Skeletal muscle tissue (tissue), 4 donors: ENCODE measurements around the gene HPN. TPM values are rescaled to one million over a fixed set of nuclear protein-coding genes. Genes with fewer than 3 reads are reported as not detected.
A peak's percentile ranks its signal among the peaks of the same experiment; 100 is the strongest.
"Not testable (repeated sequence)": the region's sequence is repeated elsewhere in the genome, so short reads cannot be mapped to it uniquely, and the experiment has no call there.

Experiments used
- H3K27ac ChIP-seq: one replicate; pipeline ENCODE4 v1.7.0; 2013; ENCODE audit warnings: mild to moderate bottlenecking, low read depth, low read length, inconsistent platforms
- H3K27me3 ChIP-seq, 3 donors: one replicate each; pipeline ENCODE4 v1.7.0; 2013; ENCODE audit warnings: low read length in 3 of 3; ENCODE audit not compliant: control insufficient read depth in 3 of 3, insufficient read depth in 3 of 3
- H3K36me3 ChIP-seq, 3 donors: one replicate each; pipeline ENCODE4 v1.7.0; 2013; ENCODE audit warnings: low read length in 3 of 3; ENCODE audit not compliant: control insufficient read depth in 3 of 3, insufficient read depth in 3 of 3
- H3K4me1 ChIP-seq, 3 donors: one replicate each; pipeline ENCODE4 v1.7.0; 2013; ENCODE audit warnings: low read length in 3 of 3, mild to moderate bottlenecking in 3 of 3; ENCODE audit not compliant: control insufficient read depth in 3 of 3, insufficient read depth in 3 of 3
- H3K4me3 ChIP-seq, 3 donors: one replicate each; pipeline ENCODE4 v1.7.0; 2013; ENCODE audit warnings: low read length in 3 of 3
- H3K9ac ChIP-seq, 3 donors: one replicate each; pipeline ENCODE4 v1.7.0; 2013; ENCODE audit warnings: low read length in 3 of 3, mild to moderate bottlenecking in 3 of 3, moderate library complexity in 2 of 3, low read depth in 1 of 3
- H3K9me3 ChIP-seq, 3 donors: one replicate each; pipeline ENCODE4 v1.7.0; 2013; ENCODE audit warnings: low read length in 3 of 3; ENCODE audit not compliant: control insufficient read depth in 3 of 3
- total RNA-seq: library from RNA; depleted of rRNA; stranded (reverse); fragments of >200 nt; gene quantifications from one replicate; pipeline ENCODE4 v1.2.3, GENCODE V29; 2014
- donor health status: Osteomylitis.

Gene HPN
- total RNA-seq, 1 donor from 2014 or later = 0.52 TPM

DNA sequence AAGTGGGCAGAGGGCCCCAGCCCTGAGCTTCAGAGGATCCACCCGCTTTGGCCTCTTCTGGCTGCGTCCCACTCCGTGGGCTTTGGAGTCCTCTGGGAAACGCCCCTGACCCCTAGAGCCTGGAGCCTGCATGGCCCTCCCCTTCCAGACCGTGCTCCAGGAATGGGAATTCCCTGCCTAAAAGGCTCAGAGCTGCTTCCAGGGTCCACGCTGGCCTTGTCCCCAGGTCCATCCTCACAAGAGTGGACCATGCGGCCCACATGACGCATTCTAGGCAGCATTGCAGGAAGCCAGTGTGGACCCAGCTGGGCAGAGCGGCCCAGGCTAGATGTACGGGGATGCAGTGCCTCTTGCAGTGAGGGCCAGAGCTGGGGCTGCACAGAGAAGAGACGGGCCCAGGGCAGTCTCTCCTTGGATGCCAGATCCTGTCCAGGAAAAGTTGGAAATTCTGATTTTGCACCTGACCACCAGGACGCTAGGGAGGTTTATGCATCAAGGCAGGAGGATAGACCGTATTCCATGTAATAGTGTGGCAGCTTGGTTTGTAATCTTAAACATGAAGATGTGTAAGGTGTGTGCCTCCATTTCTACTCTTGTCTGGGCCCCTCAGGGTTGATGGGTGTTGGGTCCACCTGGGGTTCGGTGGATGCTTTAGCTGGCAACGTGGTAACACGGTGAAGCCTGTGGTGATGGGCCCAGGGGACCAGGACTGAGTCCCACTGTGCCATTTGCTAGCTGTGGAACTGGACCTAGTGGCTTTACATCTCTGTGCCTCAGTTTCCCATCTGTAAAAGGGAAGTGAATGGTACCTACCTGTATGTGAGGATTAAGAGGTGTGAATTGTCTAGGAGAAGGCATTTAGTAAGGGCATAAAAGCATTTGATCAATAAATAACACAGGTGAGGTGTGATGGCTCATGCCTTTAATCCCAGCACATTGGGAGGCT, 59.3 kb downstream of the HPN start:
- Histone ChIP-seq H3K9ac (no peak overlapping the region), H3K36me3 (no peaks in the 10 kb centered on the region), H3K4me3 (no peak overlapping the region), H3K9me3 (no peaks in the 10 kb centered on the region), H3K27ac (no peak overlapping the region), H3K27me3 (no peaks in the 10 kb centered on the region), H3K4me1 (peaks cover 0 to 11% (median 6%) of the 10 kb centered on the region in 3 donors)

DNA sequence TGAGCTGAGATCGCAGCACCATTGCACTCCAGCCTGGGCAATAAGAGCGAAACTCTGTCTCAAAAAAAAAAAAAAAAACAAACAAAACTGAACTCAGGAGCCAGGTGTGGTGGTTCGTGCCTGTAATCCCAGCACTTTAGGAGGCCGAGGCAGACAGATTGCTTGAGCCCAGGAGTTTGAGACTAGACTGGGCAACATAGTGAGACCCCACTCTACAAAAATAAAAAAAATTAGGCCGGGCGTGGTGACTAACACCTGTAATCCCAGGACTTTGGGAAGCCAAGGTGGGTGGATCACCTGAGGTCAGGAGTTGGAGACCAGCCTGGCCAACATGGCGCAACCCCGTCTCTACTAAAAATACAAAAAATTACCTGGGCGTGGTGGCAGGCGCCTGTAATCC, 60.4 kb downstream of the HPN start:
- H3K36me3 ChIP-seq, H3K27me3 ChIP-seq, H3K4me3 ChIP-seq, H3K9me3 ChIP-seq, H3K27ac ChIP-seq, H3K9ac ChIP-seq: not testable (repeated sequence)
- H3K4me1 ChIP-seq = peaks cover 0 to 14% (median 7%) of the 10 kb centered on the region in 3 donors

DNA sequence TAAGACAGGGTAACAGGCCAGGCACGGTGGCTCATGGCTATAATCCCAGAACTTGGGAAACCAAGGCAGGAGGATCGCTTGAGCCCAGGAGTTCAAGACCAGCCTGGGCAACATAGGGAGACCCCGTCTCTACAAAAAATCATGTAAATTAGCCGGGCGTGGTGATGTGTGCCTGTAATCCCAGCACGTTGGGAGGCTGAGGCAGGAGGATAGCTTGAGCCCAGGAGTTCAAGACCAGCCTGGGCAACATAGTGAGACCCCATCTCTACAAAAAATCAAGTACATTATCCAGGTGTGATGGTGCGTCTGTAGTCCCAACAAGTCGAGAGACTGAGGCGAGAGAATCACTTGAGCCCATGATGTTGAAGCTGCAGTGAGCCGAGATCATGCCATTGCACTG, 62.1 kb downstream of the HPN start:
- not testable (repeated sequence) for H3K9me3 ChIP-seq, H3K27ac ChIP-seq, H3K36me3 ChIP-seq, H3K27me3 ChIP-seq, H3K9ac ChIP-seq, H3K4me3 ChIP-seq
- peaks cover 0 to 15% (median 7%) of the 10 kb centered on the region in 3 donors for H3K4me1 ChIP-seq

DNA sequence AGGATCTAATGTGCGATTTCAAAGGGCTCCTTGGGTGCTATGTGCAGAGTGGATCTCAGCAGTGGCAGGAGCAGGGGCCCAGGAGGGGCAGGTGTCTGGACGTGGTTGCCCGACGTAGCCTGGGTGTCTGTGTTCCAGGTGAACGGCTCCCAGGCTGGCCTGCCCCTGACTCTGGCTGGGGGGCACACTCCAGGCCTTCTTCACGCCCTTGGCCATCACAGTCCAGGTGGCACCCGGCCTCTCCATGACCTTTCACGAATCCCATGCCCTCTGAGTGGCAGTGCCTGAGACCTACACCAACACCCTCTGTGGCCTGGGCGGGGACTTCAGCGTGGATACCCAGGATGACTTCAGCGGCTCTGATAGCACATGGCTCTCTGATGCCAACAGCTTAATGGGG, 62.8 kb downstream of the HPN start:
- Histone ChIP-seq H3K36me3 (no peaks in the 10 kb centered on the region), H3K27ac (no peak overlapping the region), H3K4me3 (no peak overlapping the region), H3K9ac (no peak overlapping the region), H3K9me3 (no peaks in the 10 kb centered on the region), H3K4me1 (peaks cover 0 to 13% (median 4%) of the 10 kb centered on the region in 3 donors), H3K27me3 (no peaks in the 10 kb centered on the region)

DNA sequence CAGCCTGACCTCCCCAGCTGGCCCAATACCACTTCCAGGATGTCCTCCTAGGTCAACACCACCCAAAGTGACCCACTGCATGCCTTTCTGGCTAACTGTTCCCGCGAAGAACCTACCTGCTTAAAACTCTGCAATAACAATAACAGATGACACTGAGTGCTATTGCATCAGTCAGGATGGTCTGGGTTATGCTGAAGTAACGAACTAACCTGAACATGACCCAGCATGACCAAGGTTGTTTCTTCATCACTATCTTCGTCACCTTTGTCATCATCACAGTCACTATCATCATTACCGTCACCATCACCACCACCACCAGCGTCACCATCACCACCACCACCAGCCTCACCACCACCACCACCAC, 63.5 kb downstream of the HPN start:
- no peak overlapping the region for H3K4me3 ChIP-seq
- no peaks in the 10 kb centered on the region for H3K9me3 ChIP-seq

DNA sequence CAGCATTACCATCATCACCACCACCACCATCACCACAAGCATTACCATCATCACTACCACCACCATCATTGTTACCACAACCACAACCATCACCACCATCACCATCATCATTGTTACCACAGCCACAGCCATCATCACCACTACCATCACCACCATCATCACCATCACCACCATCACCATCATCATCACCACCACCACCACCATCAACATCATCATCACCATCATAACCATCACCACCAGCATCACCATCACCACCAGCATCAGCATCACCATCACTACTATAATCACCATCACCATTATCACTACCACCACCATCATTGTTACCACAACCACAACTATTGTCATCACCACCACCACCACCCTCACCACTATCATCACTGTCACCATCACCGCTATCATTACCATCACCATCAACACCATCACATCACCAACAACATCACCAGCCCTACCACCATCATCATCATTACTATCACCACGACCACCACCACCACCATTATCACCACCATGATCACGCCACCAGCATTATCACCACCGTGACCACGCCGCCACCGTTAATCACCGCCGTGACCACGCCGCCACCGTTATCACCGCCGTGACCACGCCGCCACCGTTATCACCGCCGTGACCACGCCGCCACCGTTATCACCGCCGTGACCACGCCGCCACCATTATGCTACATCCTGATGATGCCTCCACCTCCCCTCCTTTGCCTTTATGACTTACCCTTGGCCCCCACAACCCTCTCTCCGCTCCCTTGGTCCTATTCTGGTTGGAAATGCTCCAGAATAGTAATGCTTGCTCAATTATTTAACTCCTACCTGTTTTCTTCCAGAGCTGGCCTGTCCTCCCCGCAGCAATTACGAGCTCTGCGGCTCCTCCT, 64.1 kb downstream of the HPN start:
- H3K4me1 ChIP-seq = peaks cover 0 to 18% (median 9%) of the 10 kb centered on the region in 3 donors
- H3K36me3 ChIP-seq = no peaks in the 10 kb centered on the region
- H3K27ac ChIP-seq = peak overlapping the region; percentile 15
- no peaks in the 10 kb centered on the region for H3K9me3 ChIP-seq
- H3K4me3 ChIP-seq = no peak overlapping the region
- no peaks in the 10 kb centered on the region for H3K27me3 ChIP-seq
- no peak overlapping the region for H3K9ac ChIP-seq

More for the DNA sequence above, 63.5 kb downstream of the HPN start:
- no peaks in the 10 kb centered on the region for H3K27me3 ChIP-seq
- H3K27ac ChIP-seq = no peak overlapping the region
- no peak overlapping the region for H3K9ac ChIP-seq
- H3K4me1 ChIP-seq = peaks cover 0 to 18% (median 9%) of the 10 kb centered on the region in 3 donors
- H3K36me3 ChIP-seq = no peaks in the 10 kb centered on the region

DNA sequence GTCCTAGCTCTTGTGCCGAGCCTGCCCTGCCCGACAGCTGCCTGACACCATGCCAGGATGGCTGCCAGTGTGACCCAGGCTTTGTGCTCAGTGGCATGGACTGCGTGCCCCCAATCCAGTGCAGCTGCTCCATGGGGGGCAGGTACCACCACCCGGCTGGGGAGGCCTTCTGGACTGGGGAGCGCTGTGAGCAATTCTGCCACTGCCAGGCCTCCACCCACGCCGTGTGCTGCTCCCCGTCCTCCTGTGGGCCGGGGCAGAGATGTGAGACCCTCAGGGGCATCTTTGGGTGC, 64.7 kb downstream of the HPN start:
- Histone ChIP-seq H3K36me3 (no peaks in the 10 kb centered on the region), H3K27ac (peak overlapping the region; percentile 15), H3K4me1 (peaks cover 0 to 18% (median 9%) of the 10 kb centered on the region in 3 donors), H3K9me3 (no peaks in the 10 kb centered on the region), H3K4me3 (no peak overlapping the region), H3K9ac (no peak overlapping the region), H3K27me3 (no peaks in the 10 kb centered on the region)

DNA sequence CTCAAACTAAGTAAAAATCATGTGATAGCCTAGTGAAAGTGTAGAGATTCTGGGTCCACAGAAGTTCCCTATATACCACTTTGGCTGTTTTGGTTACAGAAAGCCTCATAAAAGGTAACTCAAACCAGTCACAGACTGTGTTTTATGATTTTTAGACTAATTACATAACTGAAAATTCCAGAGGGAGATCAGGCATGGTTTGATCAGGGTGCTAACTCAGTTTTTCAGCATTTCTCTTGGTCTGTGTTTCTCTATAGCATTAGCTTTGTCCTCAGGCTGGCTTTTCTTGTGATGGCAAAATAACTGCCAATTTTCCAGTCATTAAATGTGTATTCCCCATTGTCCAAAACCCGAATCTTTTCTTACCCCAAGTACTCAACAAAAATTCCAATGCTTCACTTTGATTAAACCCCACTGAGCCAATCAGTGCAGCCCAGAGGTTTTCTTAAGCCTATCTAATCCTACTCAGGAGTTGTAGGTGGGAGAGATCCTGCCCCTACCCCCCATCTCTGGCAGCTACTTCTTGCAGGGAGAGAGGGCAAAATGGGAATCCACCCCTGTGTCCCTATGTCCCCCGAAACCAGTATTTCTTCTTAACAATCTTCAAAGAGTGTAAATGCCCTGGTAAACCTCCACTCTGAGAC, 65.5 kb downstream of the HPN start:
- Histone ChIP-seq H3K9ac (no peak overlapping the region), H3K27me3 (no peaks in the 10 kb centered on the region), H3K4me1 (peaks cover 0 to 18% (median 9%) of the 10 kb centered on the region in 3 donors), H3K36me3 (no peaks in the 10 kb centered on the region), H3K4me3 (no peak overlapping the region), H3K9me3 (no peaks in the 10 kb centered on the region), H3K27ac (no peak overlapping the region)

DNA sequence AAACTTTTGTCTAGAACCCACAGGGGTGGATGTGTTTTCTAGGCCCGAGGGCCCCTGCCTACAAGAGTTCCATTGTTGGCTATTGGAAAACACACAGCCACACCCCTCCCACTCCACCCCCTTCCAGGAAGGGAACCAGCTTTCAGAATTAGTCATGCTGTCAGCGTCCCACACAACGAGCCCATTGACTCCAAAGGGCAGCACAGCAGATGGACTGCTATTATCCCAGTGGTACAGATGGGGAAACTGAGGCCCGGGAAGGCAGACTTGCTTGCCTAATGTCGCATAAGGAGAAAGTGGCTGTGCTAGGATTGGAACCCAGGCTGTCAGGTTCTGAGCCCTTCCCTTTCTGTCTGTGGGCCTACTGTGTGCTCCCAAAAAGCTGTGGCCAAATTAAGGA, 66.0 kb downstream of the HPN start:
- no peak overlapping the region for H3K27ac ChIP-seq

More for the DNA sequence above, 66.0 kb downstream of the HPN start:
- H3K36me3 ChIP-seq = no peaks in the 10 kb centered on the region
- H3K9me3 ChIP-seq = no peaks in the 10 kb centered on the region
- H3K9ac ChIP-seq = no peak overlapping the region
- no peak overlapping the region for H3K4me3 ChIP-seq
- no peaks in the 10 kb centered on the region for H3K27me3 ChIP-seq
- peaks cover 0 to 18% (median 9%) of the 10 kb centered on the region in 3 donors for H3K4me1 ChIP-seq
